HepG2 (cell line): ENCODE measurements around the gene CHML. TPM values are rescaled to one million over a fixed set of nuclear protein-coding genes. Genes with fewer than 3 reads are reported as not detected.
A peak's percentile ranks its signal among the peaks of the same experiment; 100 is the strongest.

Experiments
- ATAC-seq: fragments of 200-7000 bp; cut with Tn5 transposase; 3 replicates; pipeline ENCODE4 v1.9.1; 2020; ENCODE audit warnings: mild to moderate bottlenecking, moderate library complexity
- BruUV-seq: library from RNA; stranded (reverse); fragments of 400-500 nt; replicated peaks from 2 replicates; lab custom pipeline; 2021; lab: Mats Ljungman, UMichigan
- CTCF ChIA-PET: fragments of 300-600 bp; formaldehyde crosslinking; extraction: SDS; loops from one replicate; lab custom pipeline; 2021; ENCODE audit warnings: low total read pairs, inconsistent platforms, low intra/inter-chr PET ratio; lab: Yijun Ruan, JAX
- POLR2A ChIA-PET: fragments of 350-600 bp; sonication (Branson Sonifier 250); formaldehyde crosslinking; loops from one replicate; lab custom pipeline; 2020; ENCODE audit warnings: antibody characterized with exemption, inconsistent platforms; lab: Yijun Ruan, JAX
- DNase-seq: peaks from one replicate; pipeline ENCODE4 v3.0.0-alpha.2; 2015; ENCODE audit warnings: low spot score
- FAIRE-seq: peaks from 3 replicates; lab custom pipeline; 2011; peaks lifted over from hg19 to GRCh38; lab: Jason Lieb, UNC
- H2AFZ ChIP-seq: one replicate; pipeline ENCODE4 v1.6.1; 2011; ENCODE audit warnings: low read length, inconsistent platforms
- H3K27ac ChIP-seq: fragments of 300-600 bp; 3 replicates; pipeline ENCODE4 v1.8.0; 2011; ENCODE audit warnings: mixed run types, mild to moderate bottlenecking, mixed read lengths, low read length, inconsistent platforms; ENCODE audit not compliant: insufficient read depth; ENCODE audit errors: extremely low read length
- H3K27me3 ChIP-seq, 2 experiments: fragments of 200-600 bp in 1 of 2; 2 replicates in 1 of 2; 3 replicates in 1 of 2; pipeline versions ENCODE4 v1.6.0 to v1.8.0; 2011; ENCODE audit warnings: low read length in 2 of 2, mild to moderate bottlenecking in 2 of 2, moderate library complexity in 2 of 2, inconsistent platforms in 1 of 2; ENCODE audit not compliant: insufficient read depth in 2 of 2, control insufficient read depth in 1 of 2
- H3K36me3 ChIP-seq, 2 experiments: fragments of 200-600 bp in 1 of 2; replicated peaks in 1 of 2; 2 replicates in 1 of 2; 3 replicates in 1 of 2; pipeline versions ENCODE4 v1.5.1 to v1.8.0; 2011; ENCODE audit warnings: low read length in 2 of 2, inconsistent platforms in 1 of 2; ENCODE audit not compliant: insufficient read depth in 2 of 2, control insufficient read depth in 1 of 2
- H3K4me1 ChIP-seq: 2 replicates; pipeline ENCODE4 v1.5.1; 2012; ENCODE audit warnings: low read length, inconsistent platforms; ENCODE audit not compliant: insufficient read depth
- H3K4me2 ChIP-seq: 2 replicates; pipeline ENCODE4 v1.6.0; 2011; ENCODE audit warnings: low read depth, low read length, inconsistent platforms
- H3K4me3 ChIP-seq, 3 experiments: fragments of 200-600 bp in 1 of 3; sonication (generic), shearing (Covaris generic) in 1 of 3; replicated peaks in 1 of 3; 2 replicates each; pipeline ENCODE4 v1.5.1; 2011 to 2016; ENCODE audit warnings: low read length in 3 of 3, inconsistent platforms in 2 of 3, low read depth in 2 of 3, mild to moderate bottlenecking in 2 of 3, control low read depth in 1 of 3, mixed read lengths in 1 of 3; ENCODE audit not compliant: insufficient read depth in 1 of 3
- H3K79me2 ChIP-seq: one replicate; pipeline ENCODE4 v1.6.1; 2011; ENCODE audit warnings: low read length, inconsistent platforms; ENCODE audit not compliant: insufficient read depth
- H3K9ac ChIP-seq: 2 replicates; pipeline ENCODE4 v1.6.0; 2011; ENCODE audit warnings: mild to moderate bottlenecking, low read depth, low read length, inconsistent platforms; ENCODE audit not compliant: insufficient read depth
- H3K9me3 ChIP-seq: 2 replicates; pipeline ENCODE4 v1.5.1; 2012; ENCODE audit warnings: mild to moderate bottlenecking, low read length
- H4K20me1 ChIP-seq: 2 replicates; pipeline ENCODE4 v1.6.0; 2011; ENCODE audit warnings: inconsistent platforms, mild to moderate bottlenecking, low read length, moderate library complexity; ENCODE audit not compliant: insufficient read depth
- CSRNP1 ChIP-seq: sonication (generic); formaldehyde crosslinking; IDR thresholded peaks from 2 replicates; pipeline ENCODE4 v1.8.1; 2023; ENCODE audit warnings: mild to moderate bottlenecking, missing genetic modification reagents
- FOXK2 ChIP-seq: fragments of 450-650 bp; IDR thresholded peaks from 2 replicates; pipeline ENCODE4 v1.6.1; 2016
- PLRG1 ChIP-seq: fragments of 450-650 bp; conservative IDR thresholded peaks from 2 replicates; pipeline ENCODE4 v1.6.1; 2016
- PPARG ChIP-seq: conservative IDR thresholded peaks from 2 replicates; pipeline ENCODE4 v1.6.1; 2016; ENCODE audit warnings: missing biosample characterization, missing genetic modification reagents
- SOX13 ChIP-seq, 3 experiments: fragments of 450-650 bp in 1 of 3; sonication (generic) in 1 of 3; formaldehyde crosslinking in 1 of 3; IDR thresholded peaks in 2 of 3; conservative IDR thresholded peaks in 1 of 3; 2 replicates each; pipeline versions ENCODE4 v1.5.0 to v1.6.1; 2016 to 2020; ENCODE audit warnings: antibody characterized with exemption in 1 of 3, mild to moderate bottlenecking in 1 of 3, missing compliant biosample characterization in 1 of 3, missing genetic modification reagents in 1 of 3, moderate library complexity in 1 of 3
- THRA ChIP-seq: sonication (generic); formaldehyde crosslinking; IDR thresholded peaks from 2 replicates; pipeline ENCODE4 v1.4.0; 2020; ENCODE audit warnings: missing genetic modification reagents, borderline replicate concordance
- U2AF1 ChIP-seq: fragments of 200-400 bp; formaldehyde crosslinking; optimal IDR thresholded peaks from 2 replicates; pipeline ENCODE3; 2017; ENCODE audit warnings: mild to moderate bottlenecking, low read depth, low read length
- ZNF552 ChIP-seq: sonication (generic); formaldehyde crosslinking; IDR thresholded peaks from 2 replicates; pipeline ENCODE4 v1.9.0; 2022; ENCODE audit warnings: missing genetic modification reagents, mild to moderate bottlenecking, borderline replicate concordance
- ZNF747 ChIP-seq: sonication (generic); formaldehyde crosslinking; IDR thresholded peaks from 2 replicates; pipeline ENCODE4 v1.8.1; 2023; ENCODE audit warnings: missing genetic modification reagents, mild to moderate bottlenecking, borderline replicate concordance
- WGBS: methylation state at CpG from one replicate; pipeline ENCODE4 v1.1.6; 2017; ENCODE audit warnings: low lambda C conversion rate; 5-methylcytosine and 5-hydroxymethylcytosine counted together
- in situ Hi-C: cut with HindIII; loops from 2 replicates; pipeline ENCODE4 v1.10.0; 2017; ENCODE audit warnings: low pct_unique_long_range_greater_than_20kb; ENCODE audit not compliant: extremely low pct_ligation_motif_present
- intact Hi-C: fragments of 100-400 bp; cut with micrococcal nuclease; formaldehyde crosslinking; loops from one replicate; pipeline ENCODE4 v1.10.0; 2022; ENCODE audit not compliant: unreplicated experiment
- polyA plus RNA-seq, 8 experiments: library from polyadenylated mRNA; depleted of rRNA in 3 of 8; stranded (reverse) in 7 of 8; unstranded in 1 of 8; fragments of >200 nt; fragmentation: Illumina TruSeq in 4 of 8; extraction: Trizol in 4 of 8; gene quantifications; 2 replicates each; pipeline versions ENCODE4 v1.2.1 to v1.2.3, GENCODE V29; 2011 to 2016; ENCODE audit warnings: low read depth in 4 of 8, missing spikeins in 1 of 8, mixed read lengths in 1 of 8; ENCODE audit not compliant: insufficient read depth in 1 of 8
- total RNA-seq, 5 experiments: library from RNA; depleted of rRNA; stranded (reverse); fragments of >200 nt; fragmentation: Illumina TruSeq; extraction: Trizol; gene quantifications; 2 replicates each; pipeline ENCODE4 v1.2.3, GENCODE V29; 2016; ENCODE audit warnings: low read depth in 1 of 5
- TF ChIP-seq, protein P1 (sequence below): IDR thresholded peaks from 2 replicates; pipeline ENCODE4 v1.6.1; 2012; ENCODE audit warnings: low read depth, low read length, improper control_type of control experiment

Gene CHML
- total and polyA plus RNA-seq, 2 of the 13 experiments (the other 11 are each of a cell fraction or from before 2014, with no cell fraction given) = 5.2 to 16.7 TPM

DNA sequence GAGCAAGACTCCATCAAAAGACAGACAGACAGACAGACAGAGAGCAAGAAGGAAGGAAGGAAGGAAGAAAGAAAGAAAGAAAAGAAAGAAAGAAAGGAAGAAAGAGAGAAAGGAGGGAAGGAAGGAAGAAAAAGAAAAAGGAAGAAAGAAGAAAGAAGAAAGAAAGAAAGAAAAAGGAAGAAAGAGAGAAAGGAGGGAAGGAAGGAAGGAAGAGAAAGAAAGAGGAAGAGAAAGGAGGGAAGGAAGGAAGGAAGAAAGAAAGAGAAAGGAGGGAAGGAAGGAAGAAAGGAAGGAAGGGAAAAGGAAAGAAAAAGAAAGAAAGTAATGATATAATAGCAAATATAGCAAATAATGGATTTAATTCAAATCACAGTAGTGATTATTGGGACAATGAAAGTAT is 32.7 kb downstream of the CHML start:
- Histone ChIP-seq H3K4me1 (peaks cover 10% of the 10 kb centered on the region), H3K36me3 (no peaks in the 10 kb centered on the region), H4K20me1 (no peaks in the 10 kb centered on the region; the same call in 1 of the 2 replicates), H3K4me2 (no peak overlapping the region), H3K79me2 (no peaks in the 10 kb centered on the region), H3K9me3 (no peaks in the 10 kb centered on the region), H3K27me3 (no peaks in the 10 kb centered on the region), H3K4me3 (no peak overlapping the region), H3K27ac (no peak overlapping the region), H3K9ac (no peak overlapping the region), H2AFZ (no peak overlapping the region)
- TF ChIP-seq PLRG1 (peak; percentile 73; the same call in 1 of the 2 replicates), FOXK2 (no peak)
- intact Hi-C loops = no loop called here
- FAIRE-seq (no peak), DNase-seq (no peak), ATAC-seq (no peak)
- BruUV-seq = no TSS peak
- in situ Hi-C loops = no loop called here
- ChIA-PET POLR2A (no interaction called here), CTCF (no interaction called here)

DNA sequence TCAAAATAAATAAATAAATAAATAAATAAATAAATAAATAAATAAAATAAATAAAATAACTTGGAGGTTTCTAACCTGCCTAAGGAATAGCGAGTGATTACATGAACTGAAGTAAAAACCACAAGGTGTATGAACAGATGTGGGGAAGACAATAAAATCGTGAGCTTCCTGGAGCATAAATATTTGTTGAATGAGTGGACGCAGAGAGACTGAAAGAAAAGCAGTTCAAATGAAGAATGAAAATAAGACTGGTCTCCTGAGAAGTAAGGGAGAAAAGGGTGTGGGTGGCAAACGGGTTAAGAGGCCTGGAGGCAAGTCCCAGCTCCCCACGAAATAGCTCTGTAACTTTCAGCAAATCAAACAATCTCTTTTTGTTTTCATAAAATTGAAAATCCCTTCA is 33.6 kb downstream of the CHML start:
- peaks cover 10% of the 10 kb centered on the region for H3K4me1 ChIP-seq
- no peak overlapping the region for H3K4me3 ChIP-seq
- TF ChIP-seq SOX13 (IDR thresholded peaks at IDR 0.05) (no peak), SOX13 (CRISPR knock-in tag; conservative IDR thresholded peaks at IDR 0.05 in 1 of 2, IDR thresholded peaks at IDR 0.05 in 1 of 2) (no peak), ZNF552 (no peak), CSRNP1 (CRISPR knock-in tag) (no peak), ZNF747 (CRISPR knock-in tag) (no peak), THRA (no peak), U2AF1 (no peak), PPARG (CRISPR knock-in tag) (no peak)
- TF ChIP-seq, protein P1, sequence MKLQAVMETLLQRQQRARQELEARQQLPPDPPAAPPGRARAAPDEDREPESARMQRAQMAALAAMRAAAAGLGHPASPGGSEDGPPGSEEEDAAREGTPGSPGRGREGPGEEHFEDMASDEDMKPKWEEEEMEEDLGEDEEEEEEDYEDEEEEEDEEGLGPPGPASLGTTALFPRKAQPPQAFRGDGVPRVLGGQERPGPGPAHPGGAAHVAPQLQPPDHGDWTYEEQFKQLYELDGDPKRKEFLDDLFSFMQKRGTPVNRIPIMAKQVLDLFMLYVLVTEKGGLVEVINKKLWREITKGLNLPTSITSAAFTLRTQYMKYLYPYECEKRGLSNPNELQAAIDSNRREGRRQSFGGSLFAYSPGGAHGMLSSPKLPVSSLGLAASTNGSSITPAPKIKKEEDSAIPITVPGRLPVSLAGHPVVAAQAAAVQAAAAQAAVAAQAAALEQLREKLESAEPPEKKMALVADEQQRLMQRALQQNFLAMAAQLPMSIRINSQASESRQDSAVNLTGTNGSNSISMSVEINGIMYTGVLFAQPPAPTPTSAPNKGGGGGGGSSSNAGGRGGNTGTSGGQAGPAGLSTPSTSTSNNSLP = no peak
- H3K9ac ChIP-seq = no peak overlapping the region
- ATAC-seq (no peak), FAIRE-seq (no peak), DNase-seq (no peak)
- no TSS peak for BruUV-seq
- no peaks in the 10 kb centered on the region; the same call in 1 of the 2 replicates for H4K20me1 ChIP-seq
- in situ Hi-C loops = no loop called here
- H3K79me2 ChIP-seq = no peaks in the 10 kb centered on the region
- no peak overlapping the region for H3K4me2 ChIP-seq
- no peak overlapping the region for H3K27ac ChIP-seq
- POLR2A ChIA-PET = no interaction called here
- intact Hi-C loops = no loop called here
- CTCF ChIA-PET = no interaction called here
- H3K9me3 ChIP-seq = no peaks in the 10 kb centered on the region
- no peaks in the 10 kb centered on the region; a peak in 1 of 5 replicates for H3K27me3 ChIP-seq
- no peak overlapping the region for H2AFZ ChIP-seq
- H3K36me3 ChIP-seq = no peaks in the 10 kb centered on the region
- 91% methylated on average over 5 of the region's 5 CpGs for WGBS
